ENCODE measurements around the gene GPR39.

DNA sequence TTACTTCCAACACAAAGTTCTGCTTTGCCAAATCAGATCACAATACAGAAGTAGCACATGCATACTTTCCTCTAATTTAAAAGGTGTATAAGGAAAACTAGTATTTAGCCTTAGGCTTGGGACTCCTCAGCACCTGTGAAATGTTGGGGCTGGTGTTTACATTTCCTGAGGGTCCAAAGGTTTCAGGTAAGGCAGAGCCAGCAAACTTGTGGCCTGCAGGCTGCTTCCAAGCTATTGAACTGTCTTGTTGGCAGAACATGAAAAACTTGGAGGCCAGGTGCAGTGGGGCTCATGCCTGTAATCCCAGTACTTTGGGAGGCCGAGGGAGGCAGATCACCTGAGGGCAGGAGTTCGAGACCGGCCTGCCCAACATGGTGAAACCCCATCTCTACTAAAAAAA is 26.5 kb upstream of the GPR39 start:
- TF ChIP-seq, protein P1, sequence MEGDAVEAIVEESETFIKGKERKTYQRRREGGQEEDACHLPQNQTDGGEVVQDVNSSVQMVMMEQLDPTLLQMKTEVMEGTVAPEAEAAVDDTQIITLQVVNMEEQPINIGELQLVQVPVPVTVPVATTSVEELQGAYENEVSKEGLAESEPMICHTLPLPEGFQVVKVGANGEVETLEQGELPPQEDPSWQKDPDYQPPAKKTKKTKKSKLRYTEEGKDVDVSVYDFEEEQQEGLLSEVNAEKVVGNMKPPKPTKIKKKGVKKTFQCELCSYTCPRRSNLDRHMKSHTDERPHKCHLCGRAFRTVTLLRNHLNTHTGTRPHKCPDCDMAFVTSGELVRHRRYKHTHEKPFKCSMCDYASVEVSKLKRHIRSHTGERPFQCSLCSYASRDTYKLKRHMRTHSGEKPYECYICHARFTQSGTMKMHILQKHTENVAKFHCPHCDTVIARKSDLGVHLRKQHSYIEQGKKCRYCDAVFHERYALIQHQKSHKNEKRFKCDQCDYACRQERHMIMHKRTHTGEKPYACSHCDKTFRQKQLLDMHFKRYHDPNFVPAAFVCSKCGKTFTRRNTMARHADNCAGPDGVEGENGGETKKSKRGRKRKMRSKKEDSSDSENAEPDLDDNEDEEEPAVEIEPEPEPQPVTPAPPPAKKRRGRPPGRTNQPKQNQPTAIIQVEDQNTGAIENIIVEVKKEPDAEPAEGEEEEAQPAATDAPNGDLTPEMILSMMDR (IDR thresholded peaks at IDR 0.05) = no peak
- TF ChIP-seq EP300 (IDR thresholded peaks at IDR 0.05) (no peak), POLR2A (IDR thresholded peaks at IDR 0.05) (no peak)
